Peyer's patch (tissue), 4 donors: ENCODE data around the gene TIGD3.

Source experiments
- CTCF ChIP-seq, 6 experiments: fragments of 450-650 bp in 4 of 6; fragments of 200-600 bp in 2 of 6; sonication (generic) in 1 of 6; IDR thresholded peaks; one replicate each; pipeline ENCODE4 v1.5.1; 2017 to 2019; ENCODE audit warnings: antibody characterized with exemption in 6 of 6, mild to moderate bottlenecking in 3 of 6, moderate library complexity in 1 of 6
- POLR2A ChIP-seq, 2 donors: fragments of 450-650 bp; IDR thresholded peaks; one replicate each; pipeline ENCODE4 v1.5.1; 2017; ENCODE audit warnings: antibody characterized with exemption in 2 of 2, mild to moderate bottlenecking in 2 of 2, moderate library complexity in 2 of 2

GRCh38 chr11:65309006-65309405 lies 45.5 kb upstream of the TIGD3 start:
- no peak for TF ChIP-seq CTCF (IDR thresholded peaks at IDR 0.05)
- no peak for TF ChIP-seq POLR2A (IDR thresholded peaks at IDR 0.05)
